HepG2 (cell line): ENCODE data around the gene NFIC. TPM values are rescaled to one million over a fixed set of nuclear protein-coding genes. Genes with fewer than 3 reads are reported as not detected.

Source experiments
- AHR ChIP-seq: IDR thresholded peaks from 2 replicates; pipeline ENCODE4 v1.6.1; 2018; ENCODE audit warnings: missing genetic modification reagents, missing compliant biosample characterization
- ARNT2 ChIP-seq: sonication (generic); formaldehyde crosslinking; IDR thresholded peaks from 2 replicates; pipeline ENCODE4 v1.8.0; 2022; ENCODE audit warnings: mild to moderate bottlenecking, low read depth, missing genetic modification reagents, moderate library complexity
- ATF4 ChIP-seq, 2 experiments: fragments of 450-650 bp in 1 of 2; sonication (generic) in 1 of 2; formaldehyde crosslinking; IDR thresholded peaks; 2 replicates each; pipeline versions ENCODE4 v1.5.0 to v1.8.0; 2020 to 2022; ENCODE audit warnings: mild to moderate bottlenecking in 1 of 2, missing genetic modification reagents in 1 of 2
- ATRX ChIP-seq: sonication (generic); formaldehyde crosslinking; IDR thresholded peaks from 2 replicates; pipeline ENCODE4 v1.4.0; 2020; ENCODE audit warnings: missing genetic modification reagents, borderline replicate concordance
- GPBP1L1 ChIP-seq: sonication (generic); formaldehyde crosslinking; IDR thresholded peaks from 2 replicates; pipeline ENCODE4 v1.5.0; 2020; ENCODE audit warnings: mild to moderate bottlenecking, missing genetic modification reagents
- JUNB ChIP-seq: sonication (generic); formaldehyde crosslinking; IDR thresholded peaks from 2 replicates; pipeline ENCODE4 v1.8.0; 2022; ENCODE audit warnings: missing genetic modification reagents, mild to moderate bottlenecking, borderline replicate concordance
- KDM4B ChIP-seq: sonication (generic); formaldehyde crosslinking; IDR thresholded peaks from 2 replicates; pipeline ENCODE4 v1.4.0; 2020; ENCODE audit warnings: missing genetic modification reagents
- MIER2 ChIP-seq: IDR thresholded peaks from 2 replicates; pipeline ENCODE4 v1.6.1; 2016; ENCODE audit warnings: missing biosample characterization, missing genetic modification reagents
- PAF1 ChIP-seq: IDR thresholded peaks from 2 replicates; pipeline ENCODE4 v1.6.1; 2016; ENCODE audit warnings: missing genetic modification reagents, missing compliant biosample characterization
- RFX5 ChIP-seq: IDR thresholded peaks from 2 replicates; pipeline ENCODE4 v1.6.1; 2011; ENCODE audit warnings: low read depth, low read length, improper control_type of control experiment
- UBTF ChIP-seq: sonication (generic); formaldehyde crosslinking; IDR thresholded peaks from 2 replicates; pipeline ENCODE4 v1.4.0; 2020; ENCODE audit warnings: mild to moderate bottlenecking, missing genetic modification reagents
- ZBTB4 ChIP-seq: sonication (generic); formaldehyde crosslinking; IDR thresholded peaks from 2 replicates; pipeline ENCODE4 v1.4.0; 2020; ENCODE audit warnings: missing genetic modification reagents, mild to moderate bottlenecking, borderline replicate concordance
- ZNF557 ChIP-seq: sonication (generic); formaldehyde crosslinking; IDR thresholded peaks from 2 replicates; pipeline ENCODE4 v1.4.0; 2020; ENCODE audit warnings: missing genetic modification reagents
- ZNF761 ChIP-seq: sonication (generic); formaldehyde crosslinking; conservative IDR thresholded peaks from 2 replicates; pipeline ENCODE4 v1.4.0; 2020; ENCODE audit warnings: mild to moderate bottlenecking, missing genetic modification reagents
- ZSCAN20 ChIP-seq: sonication (generic); formaldehyde crosslinking; IDR thresholded peaks from 2 replicates; pipeline ENCODE4 v1.4.0; 2020; ENCODE audit warnings: missing genetic modification reagents, mild to moderate bottlenecking, borderline replicate concordance
- ZSCAN21 ChIP-seq: sonication (generic); formaldehyde crosslinking; IDR thresholded peaks from 2 replicates; pipeline ENCODE4 v1.8.0; 2022; ENCODE audit warnings: mild to moderate bottlenecking, missing genetic modification reagents, moderate library complexity, borderline replicate concordance
- polyA plus RNA-seq, 8 experiments: library from polyadenylated mRNA; depleted of rRNA in 3 of 8; stranded (reverse) in 7 of 8; unstranded in 1 of 8; fragments of >200 nt; fragmentation: Illumina TruSeq in 4 of 8; extraction: Trizol in 4 of 8; gene quantifications; 2 replicates each; pipeline versions ENCODE4 v1.2.1 to v1.2.3, GENCODE V29; 2011 to 2016; ENCODE audit warnings: low read depth in 4 of 8, missing spikeins in 1 of 8, mixed read lengths in 1 of 8; ENCODE audit not compliant: insufficient read depth in 1 of 8
- total RNA-seq, 5 experiments: library from RNA; depleted of rRNA; stranded (reverse); fragments of >200 nt; fragmentation: Illumina TruSeq; extraction: Trizol; gene quantifications; 2 replicates each; pipeline ENCODE4 v1.2.3, GENCODE V29; 2016; ENCODE audit warnings: low read depth in 1 of 5
- TF ChIP-seq, protein P1 (sequence below): IDR thresholded peaks from 2 replicates; pipeline ENCODE4 v1.6.1; 2016; ENCODE audit warnings: low read depth
- TF ChIP-seq, protein P2 (sequence below): sonication (generic); formaldehyde crosslinking; IDR thresholded peaks from 2 replicates; pipeline ENCODE4 v1.5.0; 2020; ENCODE audit warnings: missing genetic modification reagents

NFIC gene
- total and polyA plus RNA-seq, 2 of the 13 experiments (the other 11 are each of a cell fraction or from before 2014, with no cell fraction given): 1.3 to 2.5 TPM

GRCh38 chr19:3500429-3501101, 134.2 kb downstream of the NFIC start, which contains the start of gene DOHH (continued):
- TF ChIP-seq GPBP1L1 (no peak), ZNF761 (CRISPR knock-in tag) (0 out of 2 replicates have a peak, but pooled peaks have one; percentile 40), ZSCAN21 (CRISPR knock-in tag) (peak; percentile 84; the same call in 1 of the 2 replicates), ATF4 (CRISPR knock-in tag; IDR thresholded peaks at IDR 0.05) (peak in 1 of 2 experiments; percentile 73; a peak in 2 of 4 replicates), ZBTB4 (CRISPR knock-in tag) (peak; percentile 48; the same call in 1 of the 2 replicates), KDM4B (CRISPR knock-in tag) (no peak), ATRX (no peak), UBTF (CRISPR knock-in tag) (peak; percentile 66), JUNB (no peak), PAF1 (CRISPR knock-in tag) (no peak), MIER2 (CRISPR knock-in tag) (no peak), ZSCAN20 (no peak), RFX5 (peak; percentile 88), AHR (CRISPR knock-in tag) (peak; percentile 94; the same call in 1 of the 2 replicates), ARNT2 (peak; percentile 83), ZNF557 (CRISPR knock-in tag) (no peak)
- TF ChIP-seq, protein P1, sequence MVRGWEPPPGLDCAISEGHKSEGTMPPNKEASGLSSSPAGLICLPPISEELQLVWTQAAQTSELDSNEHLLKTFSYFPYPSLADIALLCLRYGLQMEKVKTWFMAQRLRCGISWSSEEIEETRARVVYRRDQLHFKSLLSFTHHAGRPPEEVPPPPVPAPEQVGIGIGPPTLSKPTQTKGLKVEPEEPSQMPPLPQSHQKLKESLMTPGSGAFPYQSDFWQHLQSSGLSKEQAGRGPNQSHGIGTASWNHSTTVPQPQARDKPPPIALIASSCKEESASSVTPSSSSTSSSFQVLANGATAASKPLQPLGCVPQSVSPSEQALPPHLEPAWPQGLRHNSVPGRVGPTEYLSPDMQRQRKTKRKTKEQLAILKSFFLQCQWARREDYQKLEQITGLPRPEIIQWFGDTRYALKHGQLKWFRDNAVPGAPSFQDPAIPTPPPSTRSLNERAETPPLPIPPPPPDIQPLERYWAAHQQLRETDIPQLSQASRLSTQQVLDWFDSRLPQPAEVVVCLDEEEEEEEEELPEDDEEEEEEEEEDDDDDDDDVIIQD (CRISPR knock-in tag): no peak
- TF ChIP-seq, protein P2, sequence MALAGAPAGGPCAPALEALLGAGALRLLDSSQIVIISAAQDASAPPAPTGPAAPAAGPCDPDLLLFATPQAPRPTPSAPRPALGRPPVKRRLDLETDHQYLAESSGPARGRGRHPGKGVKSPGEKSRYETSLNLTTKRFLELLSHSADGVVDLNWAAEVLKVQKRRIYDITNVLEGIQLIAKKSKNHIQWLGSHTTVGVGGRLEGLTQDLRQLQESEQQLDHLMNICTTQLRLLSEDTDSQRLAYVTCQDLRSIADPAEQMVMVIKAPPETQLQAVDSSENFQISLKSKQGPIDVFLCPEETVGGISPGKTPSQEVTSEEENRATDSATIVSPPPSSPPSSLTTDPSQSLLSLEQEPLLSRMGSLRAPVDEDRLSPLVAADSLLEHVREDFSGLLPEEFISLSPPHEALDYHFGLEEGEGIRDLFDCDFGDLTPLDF (CRISPR knock-in tag): no peak
